Lower leg skin (tissue), 3 donors: Measurements from ENCODE around the gene CHID1.

Experiments
- POLR2A ChIP-seq, 2 donors: fragments of 450-650 bp; IDR thresholded peaks; one replicate each; pipeline ENCODE4 v1.6.1; 2016 to 2017; ENCODE audit warnings: antibody characterized with exemption in 2 of 2, mild to moderate bottlenecking in 1 of 2, moderate library complexity in 1 of 2
- TF ChIP-seq, protein P1 (sequence below), 3 donors: fragments of 450-650 bp; IDR thresholded peaks; one replicate each; pipeline ENCODE4 v1.5.1; 2016; ENCODE audit warnings: antibody characterized with exemption in 3 of 3, mild to moderate bottlenecking in 3 of 3, moderate library complexity in 2 of 3

DNA sequence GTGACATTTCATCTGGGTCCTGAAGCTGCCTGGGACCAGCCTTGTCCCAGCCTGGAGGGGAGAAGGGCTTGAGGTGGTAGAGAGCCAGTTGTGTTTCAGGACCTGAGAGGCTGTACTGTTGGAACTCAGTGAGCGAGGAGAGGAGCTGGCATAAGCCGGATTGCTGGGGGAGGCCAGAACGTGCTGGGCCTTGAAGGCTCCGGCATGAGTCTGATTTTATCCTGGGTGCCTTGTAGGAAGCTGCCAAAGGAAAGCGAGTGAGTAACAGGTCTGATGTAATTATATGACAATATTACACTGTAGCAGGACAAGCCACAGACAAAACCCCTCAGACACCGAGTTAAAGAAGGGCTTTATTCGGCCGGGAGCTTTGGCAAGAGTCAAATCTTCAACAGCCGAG, 32.2 kb upstream of the CHID1 start:
- TF ChIP-seq, protein P1, sequence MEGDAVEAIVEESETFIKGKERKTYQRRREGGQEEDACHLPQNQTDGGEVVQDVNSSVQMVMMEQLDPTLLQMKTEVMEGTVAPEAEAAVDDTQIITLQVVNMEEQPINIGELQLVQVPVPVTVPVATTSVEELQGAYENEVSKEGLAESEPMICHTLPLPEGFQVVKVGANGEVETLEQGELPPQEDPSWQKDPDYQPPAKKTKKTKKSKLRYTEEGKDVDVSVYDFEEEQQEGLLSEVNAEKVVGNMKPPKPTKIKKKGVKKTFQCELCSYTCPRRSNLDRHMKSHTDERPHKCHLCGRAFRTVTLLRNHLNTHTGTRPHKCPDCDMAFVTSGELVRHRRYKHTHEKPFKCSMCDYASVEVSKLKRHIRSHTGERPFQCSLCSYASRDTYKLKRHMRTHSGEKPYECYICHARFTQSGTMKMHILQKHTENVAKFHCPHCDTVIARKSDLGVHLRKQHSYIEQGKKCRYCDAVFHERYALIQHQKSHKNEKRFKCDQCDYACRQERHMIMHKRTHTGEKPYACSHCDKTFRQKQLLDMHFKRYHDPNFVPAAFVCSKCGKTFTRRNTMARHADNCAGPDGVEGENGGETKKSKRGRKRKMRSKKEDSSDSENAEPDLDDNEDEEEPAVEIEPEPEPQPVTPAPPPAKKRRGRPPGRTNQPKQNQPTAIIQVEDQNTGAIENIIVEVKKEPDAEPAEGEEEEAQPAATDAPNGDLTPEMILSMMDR (IDR thresholded peaks at IDR 0.05): no peak
- no peak for TF ChIP-seq POLR2A (IDR thresholded peaks at IDR 0.05)
